ENCODE data around the gene ARHGEF12.

Gene ARHGEF12

GRCh38 chr11:120516461-120517389, 180.5 kb downstream of the ARHGEF12 start:
- no peak overlapping the region for H3K4me3 ChIP-seq (ENCODE audit: low read depth, low read length)
- no peak for TF ChIP-seq CTCF (IDR thresholded peaks at IDR 0.05; ENCODE audit: low read depth, low read length)

GRCh38 chr11:120517390-120517761, 181.2 kb downstream of the ARHGEF12 start:
- no peak overlapping the region for H3K4me3 ChIP-seq (ENCODE audit: low read depth, low read length)
- no peak for TF ChIP-seq CTCF (IDR thresholded peaks at IDR 0.05; ENCODE audit: low read depth, low read length)

- H3K4me3 ChIP-seq (ENCODE audit: low read depth, low read length), result no peak overlapping the region
These were observed 181.6 kb downstream of the ARHGEF12 start for GRCh38 chr11:120517801-120518291.

GRCh38 chr11:120518356-120518755, 182.1 kb downstream of the ARHGEF12 start:
- H3K4me3 ChIP-seq (ENCODE audit: low read depth, low read length), result no peak overlapping the region
- TF ChIP-seq CTCF (IDR thresholded peaks at IDR 0.05; ENCODE audit: low read depth, low read length), result no peak

More at GRCh38 chr11:120517801-120518291, 181.6 kb downstream of the ARHGEF12 start:
- TF ChIP-seq CTCF (IDR thresholded peaks at IDR 0.05; ENCODE audit: low read depth, low read length), result no peak

- no peak for TF ChIP-seq CTCF (IDR thresholded peaks at IDR 0.05; ENCODE audit: low read depth, low read length)
- H3K4me3 ChIP-seq (ENCODE audit: low read depth, low read length), result no peak overlapping the region
These were observed 183.3 kb downstream of the ARHGEF12 start for GRCh38 chr11:120519474-120519873.

GRCh38 chr11:120520091-120520822, 184.0 kb downstream of the ARHGEF12 start:
- TF ChIP-seq CTCF (IDR thresholded peaks at IDR 0.05; ENCODE audit: low read depth, low read length), result no peak
- H3K4me3 ChIP-seq (ENCODE audit: low read depth, low read length), result no peak overlapping the region

GRCh38 chr11:120521176-120521575, 185.0 kb downstream of the ARHGEF12 start:
- no peak overlapping the region for H3K4me3 ChIP-seq (ENCODE audit: low read depth, low read length)
- no peak for TF ChIP-seq CTCF (IDR thresholded peaks at IDR 0.05; ENCODE audit: low read depth, low read length)

All from WI38 (cell line).